MM.1S (cell line): ENCODE results near the gene SMAD3.

Experiments used
- DNase-seq: peaks from one replicate; pipeline ENCODE4 v3.0.0-alpha.2; 2015
- H2AFZ ChIP-seq: fragments of 300-600 bp; sonication (generic); 2 replicates; pipeline ENCODE4 v1.6.0; 2016; ENCODE audit warnings: antibody characterized with exemption, low read length
- H3F3A ChIP-seq: fragments of 300-600 bp; sonication (generic); 2 replicates; pipeline ENCODE4 v1.6.1; 2016; ENCODE audit warnings: mild to moderate bottlenecking, antibody characterized with exemption, low read length, moderate library complexity, mixed read lengths; ENCODE audit not compliant: insufficient read depth
- H3K27ac ChIP-seq: fragments of 300-600 bp; sonication (generic); 2 replicates; pipeline ENCODE4 v1.5.1; 2016; ENCODE audit warnings: mild to moderate bottlenecking, low read length
- H3K27me3 ChIP-seq: fragments of 300-600 bp; sonication (generic); replicated peaks from 2 replicates; pipeline ENCODE4 v1.6.0; 2016; ENCODE audit warnings: low read length; ENCODE audit not compliant: insufficient read depth
- H3K36me3 ChIP-seq: fragments of 300-600 bp; sonication (generic); replicated peaks from 2 replicates; pipeline ENCODE4 v1.6.1; 2016; ENCODE audit warnings: mild to moderate bottlenecking, low read length, mixed read lengths; ENCODE audit not compliant: insufficient read depth
- H3K4me1 ChIP-seq: fragments of 300-600 bp; sonication (generic); 2 replicates; pipeline ENCODE4 v1.6.1; 2016; ENCODE audit warnings: low read length, mixed read lengths
- H3K4me2 ChIP-seq: fragments of 300-600 bp; sonication (generic); 2 replicates; pipeline ENCODE4 v1.6.0; 2016; ENCODE audit warnings: low read depth, low read length
- H3K4me3 ChIP-seq: fragments of 300-600 bp; sonication (generic); 2 replicates; pipeline ENCODE4 v1.5.1; 2016; ENCODE audit warnings: low read length, mixed read lengths
- H3K79me2 ChIP-seq: fragments of 300-600 bp; sonication (generic); 2 replicates; pipeline ENCODE4 v1.6.1; 2016; ENCODE audit warnings: mixed run types, low read length, mixed read lengths
- H3K9ac ChIP-seq: fragments of 300-600 bp; sonication (generic); 2 replicates; pipeline ENCODE4 v1.6.1; 2016; ENCODE audit warnings: low read length, mixed read lengths
- H3K9me2 ChIP-seq: fragments of 300-600 bp; sonication (generic); replicated peaks from 2 replicates; pipeline ENCODE4 v1.6.1; 2016; ENCODE audit warnings: mild to moderate bottlenecking, low read length, mixed read lengths; ENCODE audit not compliant: insufficient read depth
- H3K9me3 ChIP-seq: fragments of 300-600 bp; sonication (generic); replicated peaks from 2 replicates; pipeline ENCODE4 v1.6.1; 2016; ENCODE audit warnings: mild to moderate bottlenecking, low read length, mixed read lengths; ENCODE audit not compliant: insufficient read depth
- H4K20me1 ChIP-seq: fragments of 300-600 bp; sonication (generic); 2 replicates; pipeline ENCODE4 v1.6.1; 2016; ENCODE audit warnings: mild to moderate bottlenecking, low read length, moderate library complexity, mixed read lengths; ENCODE audit not compliant: insufficient read depth
- EZH2 ChIP-seq: fragments of 300-600 bp; sonication (generic); optimal IDR thresholded peaks from 2 replicates; pipeline ENCODE3; 2017; ENCODE audit warnings: low read depth, mild to moderate bottlenecking, antibody characterized with exemption, low read length, mixed read lengths
- EZH2phosphoT487 ChIP-seq: fragments of 300-600 bp; sonication (generic); IDR thresholded peaks from 2 replicates; pipeline ENCODE4 v1.6.1; 2018; ENCODE audit warnings: antibody characterized with exemption, low read length
- TF ChIP-seq, protein P1 (sequence below): fragments of 300-600 bp; sonication (generic); IDR thresholded peaks from 2 replicates; pipeline ENCODE4 v1.5.1; 2016; ENCODE audit warnings: antibody characterized with exemption, low read length, mixed read lengths

SMAD3 gene

DNA sequence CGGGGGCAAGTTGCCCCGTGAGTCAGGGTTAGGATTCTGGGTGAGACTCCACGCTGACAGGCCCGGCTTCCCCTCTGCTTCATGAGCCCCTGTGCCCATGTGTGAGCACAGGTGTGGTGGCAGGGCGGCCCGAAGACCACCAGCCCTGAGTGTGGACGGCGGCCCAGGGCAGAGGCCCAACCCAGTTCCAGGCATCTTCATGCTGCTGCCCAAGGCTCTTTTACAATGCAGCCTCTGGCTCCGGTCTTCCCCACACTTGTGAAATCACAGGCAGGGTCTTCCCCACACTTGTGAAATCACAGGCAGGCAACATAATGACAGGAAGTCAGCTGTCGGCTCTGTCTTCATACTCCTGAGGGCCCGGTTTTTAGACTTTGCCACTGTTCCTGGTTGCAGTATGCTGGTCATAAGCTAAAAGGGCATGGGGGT, 110.3 kb downstream of the SMAD3 start:
- Histone ChIP-seq H3K9ac (no peak overlapping the region), H3K4me2 (no peak overlapping the region), H3K36me3 (no peaks in the 10 kb centered on the region), H3K9me3 (no peaks in the 10 kb centered on the region), H2AFZ (no peak overlapping the region), H3K4me1 (peaks cover 17% of the 10 kb centered on the region), H3K9me2 (no peaks in the 10 kb centered on the region), H4K20me1 (no peaks in the 10 kb centered on the region), H3K27me3 (no peaks in the 10 kb centered on the region), H3K79me2 (no peaks in the 10 kb centered on the region), H3F3A (no peaks in the 10 kb centered on the region), H3K27ac (no peak overlapping the region), H3K4me3 (no peak overlapping the region)
- no peak for TF ChIP-seq EZH2
- TF ChIP-seq EZH2phosphoT487: no peak
- TF ChIP-seq, protein P1, sequence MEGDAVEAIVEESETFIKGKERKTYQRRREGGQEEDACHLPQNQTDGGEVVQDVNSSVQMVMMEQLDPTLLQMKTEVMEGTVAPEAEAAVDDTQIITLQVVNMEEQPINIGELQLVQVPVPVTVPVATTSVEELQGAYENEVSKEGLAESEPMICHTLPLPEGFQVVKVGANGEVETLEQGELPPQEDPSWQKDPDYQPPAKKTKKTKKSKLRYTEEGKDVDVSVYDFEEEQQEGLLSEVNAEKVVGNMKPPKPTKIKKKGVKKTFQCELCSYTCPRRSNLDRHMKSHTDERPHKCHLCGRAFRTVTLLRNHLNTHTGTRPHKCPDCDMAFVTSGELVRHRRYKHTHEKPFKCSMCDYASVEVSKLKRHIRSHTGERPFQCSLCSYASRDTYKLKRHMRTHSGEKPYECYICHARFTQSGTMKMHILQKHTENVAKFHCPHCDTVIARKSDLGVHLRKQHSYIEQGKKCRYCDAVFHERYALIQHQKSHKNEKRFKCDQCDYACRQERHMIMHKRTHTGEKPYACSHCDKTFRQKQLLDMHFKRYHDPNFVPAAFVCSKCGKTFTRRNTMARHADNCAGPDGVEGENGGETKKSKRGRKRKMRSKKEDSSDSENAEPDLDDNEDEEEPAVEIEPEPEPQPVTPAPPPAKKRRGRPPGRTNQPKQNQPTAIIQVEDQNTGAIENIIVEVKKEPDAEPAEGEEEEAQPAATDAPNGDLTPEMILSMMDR: no peak
- no peak for DNase-seq

DNA sequence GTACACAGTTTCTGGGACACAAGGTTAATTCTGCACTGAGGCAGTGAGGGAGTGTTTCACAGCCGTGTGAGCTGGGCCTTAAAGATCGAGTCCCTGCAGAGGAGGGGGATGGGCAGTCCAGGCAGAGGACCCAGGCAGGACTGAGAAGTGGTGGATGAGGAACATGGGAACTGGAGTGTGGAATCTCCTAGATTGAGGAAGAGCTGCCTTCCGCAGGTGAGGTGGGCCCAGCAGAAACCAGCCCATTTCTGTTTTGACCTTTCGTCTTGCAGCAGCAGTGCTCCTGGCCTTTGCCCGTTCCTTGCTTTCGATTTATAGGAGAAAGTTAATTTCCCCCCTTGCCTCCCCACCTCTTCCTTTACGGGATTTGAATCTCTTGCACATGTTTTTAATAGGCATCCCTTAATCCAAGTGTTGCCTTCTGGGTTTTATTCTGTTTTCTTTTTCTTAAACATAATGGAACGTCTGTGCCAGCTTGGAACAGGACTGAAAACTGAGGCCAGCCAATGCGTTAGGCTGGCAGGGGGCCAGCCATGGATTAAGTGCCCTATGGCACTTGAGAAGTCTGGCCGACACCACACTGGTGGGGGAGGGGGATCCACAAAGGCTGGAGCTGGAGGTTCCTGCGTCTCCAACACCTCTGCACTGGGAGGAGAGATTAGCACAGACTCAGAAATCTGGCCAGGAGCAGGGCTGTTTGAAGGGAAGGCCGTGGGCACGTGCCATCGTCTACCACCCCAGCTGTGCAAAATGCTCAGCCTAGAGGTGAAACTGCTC, 111.0 kb downstream of the SMAD3 start:
- Histone ChIP-seq H2AFZ (no peak overlapping the region), H3K9me2 (no peaks in the 10 kb centered on the region), H3K79me2 (no peaks in the 10 kb centered on the region), H3K9ac (no peak overlapping the region), H3F3A (no peaks in the 10 kb centered on the region), H4K20me1 (no peaks in the 10 kb centered on the region), H3K36me3 (no peaks in the 10 kb centered on the region), H3K27ac (no peak overlapping the region), H3K9me3 (no peaks in the 10 kb centered on the region), H3K27me3 (no peaks in the 10 kb centered on the region), H3K4me2 (no peak overlapping the region), H3K4me1 (peaks cover 17% of the 10 kb centered on the region), H3K4me3 (no peak overlapping the region)
- DNase-seq: no peak
- TF ChIP-seq, protein P1: no peak
- no peak for TF ChIP-seq EZH2

DNA sequence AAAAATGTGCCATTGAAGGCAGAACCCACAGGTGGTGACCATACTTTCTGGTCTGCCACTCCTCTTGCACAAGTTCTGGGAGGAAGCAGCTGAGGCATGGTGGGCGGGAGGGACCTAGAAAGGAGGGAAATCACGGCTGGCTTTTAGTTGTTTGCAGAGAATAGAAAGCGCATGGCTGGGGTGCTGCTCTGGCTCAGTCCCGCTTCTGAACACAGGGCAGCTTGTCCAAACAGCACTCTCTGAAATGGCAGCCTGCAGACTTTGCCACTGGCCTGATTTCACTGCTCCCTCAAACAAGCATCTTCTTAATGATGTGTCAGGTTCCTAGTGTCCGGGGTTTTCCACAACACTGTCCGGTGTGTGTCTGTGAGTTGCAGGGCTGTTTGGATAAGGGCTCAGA, 112.3 kb downstream of the SMAD3 start:
- no peaks in the 10 kb centered on the region for H3K36me3 ChIP-seq
- no peak overlapping the region for H3K27ac ChIP-seq
- no peaks in the 10 kb centered on the region for H3F3A ChIP-seq

More for the DNA sequence above, 112.3 kb downstream of the SMAD3 start:
- Histone ChIP-seq H3K9me3 (no peaks in the 10 kb centered on the region), H3K9ac (no peak overlapping the region), H3K9me2 (no peaks in the 10 kb centered on the region), H3K27me3 (no peaks in the 10 kb centered on the region), H2AFZ (no peak overlapping the region), H3K4me3 (no peak overlapping the region), H3K79me2 (no peaks in the 10 kb centered on the region), H3K4me1 (peaks cover 17% of the 10 kb centered on the region), H4K20me1 (no peaks in the 10 kb centered on the region), H3K4me2 (no peak overlapping the region)
- TF ChIP-seq EZH2 (no peak), EZH2phosphoT487 (no peak)
- TF ChIP-seq, protein P1: no peak
- no peak for DNase-seq
